HG03378 (cell line): ENCODE measurements around the gene CDC5L.
"Not testable (repeated sequence)": the region's sequence is repeated elsewhere in the genome, so short reads cannot be mapped to it uniquely, and the experiment has no call there.

Source experiments
- ATAC-seq: cut with Tn5 transposase; IDR thresholded peaks from one replicate; pipeline ENCODE4 v1.9.1; 2021; ENCODE audit warnings: mild to moderate bottlenecking, moderate library complexity; ENCODE audit not compliant: unreplicated experiment

Gene CDC5L

GRCh38 chr6:44410363-44410762, 22.9 kb downstream of the CDC5L start:
- no peak for ATAC-seq

DNA sequence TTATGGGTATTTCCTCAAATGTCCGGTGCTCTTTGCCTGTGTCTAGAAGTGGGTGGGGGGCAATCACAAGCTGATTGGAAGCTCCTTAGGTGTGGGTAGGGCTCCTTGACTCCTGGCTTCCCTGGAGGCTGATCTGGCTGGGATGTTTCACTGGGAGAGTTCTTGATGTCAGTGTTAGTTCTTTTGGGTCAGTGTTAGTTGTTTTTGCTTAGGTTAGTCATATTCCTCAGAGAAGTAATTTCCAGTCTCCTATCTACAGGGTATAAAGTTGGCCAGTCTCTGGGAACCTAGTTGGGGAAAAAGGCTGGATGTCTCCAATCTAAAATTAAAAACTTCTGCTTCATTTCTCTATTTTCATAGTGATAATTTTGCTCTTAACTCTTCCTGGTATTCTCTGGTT, 23.6 kb downstream of the CDC5L start:
- ATAC-seq: no peak

DNA sequence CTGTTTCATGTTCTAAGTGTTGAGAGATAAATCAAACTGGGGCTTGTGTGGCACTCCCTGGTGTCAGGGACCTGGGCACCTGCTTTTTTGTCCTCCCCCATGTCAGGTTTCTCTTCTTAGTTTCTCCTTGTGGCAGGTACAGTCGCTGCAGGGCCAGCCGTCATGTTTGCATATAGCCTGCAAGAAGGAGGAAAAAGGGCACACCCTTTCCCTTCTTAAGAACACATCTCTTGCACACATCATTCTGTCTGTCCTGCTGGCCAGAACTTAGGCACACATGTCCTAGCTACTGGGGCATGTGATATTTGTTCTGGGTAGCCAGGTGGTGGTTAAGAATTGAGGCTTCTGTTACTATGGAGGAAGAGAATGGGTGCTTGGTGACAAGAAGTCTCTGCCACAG, 27.9 kb downstream of the CDC5L start:
- no peak for ATAC-seq

DNA sequence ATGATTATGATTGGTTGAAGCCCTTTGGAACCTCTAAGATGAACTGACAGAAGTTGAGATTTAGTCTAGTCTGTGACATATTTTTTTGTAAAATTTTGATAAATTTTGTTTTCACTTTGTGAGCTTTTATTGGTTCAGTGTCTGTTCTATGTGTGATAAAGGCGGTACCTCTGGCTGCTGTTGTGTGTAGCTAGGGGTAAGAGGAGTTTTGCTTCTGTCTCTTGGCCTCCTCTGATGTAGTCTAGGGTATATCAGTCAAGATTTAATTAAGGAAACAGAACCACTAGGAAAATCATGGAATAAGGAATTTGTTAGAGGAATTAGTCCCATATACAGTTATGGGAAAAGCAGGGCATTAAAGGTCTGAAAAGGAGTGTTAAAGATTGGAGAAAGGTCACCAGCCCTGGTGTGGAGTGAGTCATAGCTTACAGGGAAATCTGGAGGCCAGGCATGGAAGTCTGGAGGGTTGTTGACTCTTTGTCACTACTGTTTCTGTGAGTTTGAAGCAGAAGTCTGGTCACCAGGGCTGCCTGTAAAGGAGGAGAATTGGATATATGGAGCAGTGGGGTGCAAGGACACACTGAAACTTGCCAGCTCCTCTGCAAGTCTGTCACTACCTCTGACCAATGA, 28.5 kb downstream of the CDC5L start:
- ATAC-seq: no peak

- ATAC-seq: no peak
These were observed 35.0 kb downstream of the CDC5L start for GRCh38 chr6:44422531-44422930.

GRCh38 chr6:44423306-44423705, 35.8 kb downstream of the CDC5L start:
- no peak for ATAC-seq

DNA sequence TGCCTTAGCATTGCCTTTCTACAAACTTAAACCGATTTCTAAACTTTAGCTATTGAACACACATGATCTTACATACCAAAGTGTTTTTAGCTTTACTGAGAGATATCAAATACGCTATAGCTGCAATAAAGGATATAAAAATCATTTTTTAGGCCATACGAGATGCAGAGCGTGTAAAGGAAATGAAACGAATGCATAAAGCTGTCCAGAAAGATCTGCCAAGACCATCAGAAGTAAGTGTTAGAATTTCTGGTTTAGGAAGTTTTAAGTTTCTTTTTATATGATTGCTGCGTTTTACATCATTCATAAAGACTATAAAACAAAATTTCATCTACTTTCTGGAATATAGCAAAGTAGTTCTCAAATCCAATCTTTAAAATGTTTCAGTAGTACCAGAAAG, 38.4 kb downstream of the CDC5L start:
- ATAC-seq: no peak

DNA sequence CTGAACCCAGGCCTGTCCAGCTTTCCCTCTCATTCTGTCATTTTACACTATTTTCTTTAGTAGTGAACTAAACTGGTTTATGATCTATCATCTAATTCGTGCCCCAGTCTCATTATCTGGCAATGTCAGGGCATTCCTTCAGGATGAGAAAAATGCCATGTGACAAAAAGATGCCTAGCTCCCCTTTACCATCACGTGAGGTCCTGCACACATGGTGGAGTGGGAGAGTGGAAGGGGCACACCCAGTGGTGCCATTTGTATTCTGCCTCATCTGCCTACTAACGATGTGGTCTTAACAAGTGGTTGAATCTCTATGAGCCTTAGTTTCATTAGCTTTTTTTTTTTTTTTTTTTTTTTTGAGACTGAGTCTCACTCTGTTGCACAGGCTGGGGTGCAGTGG, 41.2 kb downstream of the CDC5L start:
- no peak for ATAC-seq

DNA sequence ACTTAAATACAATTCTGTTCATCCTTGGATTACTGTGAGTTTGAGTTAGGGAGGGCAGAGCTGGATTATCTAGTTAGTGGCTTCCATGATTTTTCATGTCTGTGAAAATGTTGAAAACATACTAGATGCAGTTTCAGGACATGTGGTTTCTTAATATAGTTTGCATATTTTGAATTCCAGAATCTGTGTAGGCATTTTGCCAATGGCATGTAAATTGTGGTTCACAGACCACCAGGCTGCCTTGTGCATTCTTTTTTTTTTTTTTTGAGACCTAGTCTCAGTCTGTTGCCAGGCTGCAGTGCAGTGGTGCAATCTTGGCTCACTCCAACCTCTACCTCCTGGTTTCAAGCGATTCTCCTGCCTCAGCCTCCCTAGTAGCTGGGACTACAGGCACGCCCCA, 42.8 kb downstream of the CDC5L start:
- no peak for ATAC-seq

- ATAC-seq: peak; percentile 71
These were observed 43.7 kb downstream of the CDC5L start for GRCh38 chr6:44431118-44431725.

DNA sequence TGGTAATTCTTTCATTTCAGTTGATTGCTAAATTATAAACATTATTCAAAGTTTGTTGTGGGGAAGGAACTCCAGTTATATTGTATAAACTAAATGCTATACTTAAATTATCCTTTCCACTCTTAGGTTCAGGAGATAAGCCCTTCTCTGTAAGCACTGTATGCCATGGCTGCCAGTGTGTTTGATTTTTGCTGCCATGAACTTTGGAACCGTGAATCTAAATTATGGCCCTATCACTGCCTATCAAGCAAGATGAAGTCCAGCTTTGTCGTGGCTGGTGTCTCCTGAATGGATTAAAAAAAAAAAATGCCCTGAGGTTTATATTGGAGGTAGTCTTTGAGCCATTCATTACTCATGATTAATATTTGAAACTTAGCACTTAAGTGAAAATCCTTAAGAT, 44.7 kb downstream of the CDC5L start:
- ATAC-seq: no peak

DNA sequence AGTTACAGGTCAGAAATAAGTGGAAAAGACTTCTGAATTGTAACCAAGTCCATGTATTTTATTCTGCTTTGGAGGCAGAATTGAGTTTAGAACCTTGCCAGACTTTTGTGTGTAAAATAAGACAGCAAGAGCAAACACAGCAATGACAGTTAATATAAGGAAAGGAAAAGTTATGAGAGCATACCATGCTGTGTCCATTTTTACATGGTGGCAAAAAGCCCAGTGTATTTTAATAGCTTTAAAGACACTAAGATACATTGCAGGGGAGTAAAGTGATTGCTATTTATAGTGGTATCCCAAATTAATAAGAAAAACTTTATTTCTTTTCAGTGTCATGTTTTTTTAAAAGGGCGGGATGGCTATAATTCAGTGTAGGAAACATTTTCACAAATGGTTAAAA, 45.2 kb downstream of the CDC5L start:
- no peak for ATAC-seq

- ATAC-seq: no peak
These were observed 48.0 kb downstream of the CDC5L start for GRCh38 chr6:44435500-44435899.

DNA sequence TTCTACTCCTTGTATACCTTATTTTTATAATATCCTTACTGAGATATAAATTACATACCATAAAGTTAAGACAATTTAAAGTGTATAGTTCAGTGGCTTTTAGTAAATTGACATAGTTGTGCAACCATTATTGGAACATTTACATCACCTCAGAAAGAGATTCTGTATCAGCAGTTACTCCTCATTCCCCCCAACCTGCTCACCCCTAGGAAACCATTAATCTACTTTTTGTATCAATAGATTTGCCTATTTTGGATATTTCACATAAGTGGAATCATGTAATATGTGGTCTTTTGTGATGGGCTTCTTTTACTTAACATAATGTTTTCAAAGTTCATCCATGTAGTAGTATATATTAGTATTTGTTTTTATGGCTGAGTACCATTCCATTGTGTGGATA, 51.3 kb downstream of the CDC5L start:
- no peak for ATAC-seq

- no peak for ATAC-seq
These were observed 52.0 kb downstream of the CDC5L start for GRCh38 chr6:44439270-44440045.

- ATAC-seq: no peak
These were observed 53.8 kb downstream of the CDC5L start for GRCh38 chr6:44441091-44441855.

DNA sequence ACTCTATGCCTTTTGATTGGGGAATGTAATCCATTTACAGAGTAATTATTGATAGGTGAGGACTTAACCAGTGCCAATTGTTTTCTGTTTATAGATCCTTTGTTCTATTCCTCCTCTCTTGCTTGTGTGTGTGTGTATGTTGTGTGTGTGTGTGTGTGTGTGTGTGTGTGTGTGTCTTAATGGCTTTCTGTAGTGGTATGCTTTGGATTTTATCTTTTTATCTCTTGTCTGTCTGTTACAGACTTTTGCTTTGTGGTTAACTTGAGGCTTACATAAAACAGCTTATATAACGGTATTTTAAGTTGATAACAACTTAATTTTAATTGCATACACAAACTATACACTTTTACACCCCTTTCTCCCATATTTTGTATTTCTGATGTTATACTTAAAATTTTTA, 54.7 kb downstream of the CDC5L start:
- no peak for ATAC-seq

GRCh38 chr6:44442833-44443444, 55.4 kb downstream of the CDC5L start:
- ATAC-seq: no peak

GRCh38 chr6:44444853-44445252, 57.3 kb downstream of the CDC5L start:
- no peak for ATAC-seq

DNA sequence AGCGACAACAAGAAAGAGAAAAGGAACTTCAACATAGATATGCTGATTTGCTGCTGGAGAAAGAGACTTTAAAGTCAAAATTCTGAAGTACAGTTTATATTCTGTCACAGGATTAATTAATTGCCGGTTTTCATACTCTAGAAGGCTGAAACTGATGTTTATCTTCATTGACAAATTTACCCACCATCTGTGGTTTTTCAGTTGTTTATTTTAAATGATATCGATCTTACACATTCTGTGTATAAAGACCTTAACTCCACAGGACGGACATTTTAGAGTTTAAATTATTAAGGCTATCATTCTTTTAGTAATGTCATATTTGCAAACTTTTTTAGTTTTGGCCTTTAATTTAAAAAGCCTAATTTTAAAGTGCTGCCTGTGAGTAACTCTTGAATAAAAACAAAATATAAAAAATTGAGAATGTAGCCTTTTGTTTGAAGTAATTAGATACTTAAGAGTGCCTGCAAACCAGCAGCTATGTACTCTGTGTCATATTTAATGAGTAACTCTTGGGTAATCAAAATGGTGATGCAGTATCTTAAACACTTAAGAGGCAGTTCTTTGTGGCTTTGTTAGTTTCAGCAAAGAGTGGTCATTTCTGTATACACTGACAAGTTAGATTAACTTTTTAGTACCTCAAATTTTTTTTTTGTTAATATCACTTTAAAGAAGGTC, 59.3 kb downstream of the CDC5L start:
- no peak for ATAC-seq

DNA sequence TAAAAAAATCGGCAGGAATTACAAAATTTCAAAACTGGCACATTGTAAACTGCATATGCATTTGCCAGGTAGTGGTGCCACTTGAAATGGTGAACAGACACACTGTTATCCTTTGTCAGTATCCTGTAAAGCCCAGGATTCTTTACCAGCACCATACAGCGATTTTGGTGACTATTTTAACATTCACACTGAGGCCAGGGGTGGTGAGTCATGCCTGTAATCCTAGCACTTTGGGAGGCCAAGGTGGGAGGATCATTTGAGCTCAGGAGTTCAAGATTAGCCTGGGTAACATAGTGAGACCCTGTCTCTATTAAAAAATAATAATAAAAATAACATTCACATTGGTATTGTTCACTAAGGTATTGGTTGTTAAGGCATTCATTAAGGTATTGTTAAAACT, 61.7 kb downstream of the CDC5L start:
- ATAC-seq: not testable (repeated sequence)
